Peyer's patch (tissue), 4 donors: ENCODE results near the gene ZNF598.

Source experiments
- CTCF ChIP-seq, 6 experiments: fragments of 450-650 bp in 4 of 6; fragments of 200-600 bp in 2 of 6; sonication (generic) in 1 of 6; IDR thresholded peaks; one replicate each; pipeline ENCODE4 v1.5.1; 2017 to 2019; ENCODE audit warnings: antibody characterized with exemption in 6 of 6, mild to moderate bottlenecking in 3 of 6, moderate library complexity in 1 of 6
- POLR2A ChIP-seq, 2 donors: fragments of 450-650 bp; IDR thresholded peaks; one replicate each; pipeline ENCODE4 v1.5.1; 2017; ENCODE audit warnings: antibody characterized with exemption in 2 of 2, mild to moderate bottlenecking in 2 of 2, moderate library complexity in 2 of 2

- TF ChIP-seq CTCF (IDR thresholded peaks at IDR 0.05), result peak in 1 of 6 experiments; percentile 6
- peak; percentile 49 to 50 for TF ChIP-seq POLR2A (IDR thresholded peaks at IDR 0.05)
These were observed 17.5 kb downstream of the ZNF598 start for GRCh38 chr16:1991948-1992703.
